HG02840 (cell line): Measurements from ENCODE around the gene SFMBT1.

Source experiments
- ATAC-seq: cut with Tn5 transposase; IDR thresholded peaks from one replicate; pipeline ENCODE4 v1.9.1; 2021; ENCODE audit warnings: mild to moderate bottlenecking, moderate library complexity, moderate number of reproducible peaks; ENCODE audit not compliant: unreplicated experiment, low FRiP score

Gene SFMBT1

DNA sequence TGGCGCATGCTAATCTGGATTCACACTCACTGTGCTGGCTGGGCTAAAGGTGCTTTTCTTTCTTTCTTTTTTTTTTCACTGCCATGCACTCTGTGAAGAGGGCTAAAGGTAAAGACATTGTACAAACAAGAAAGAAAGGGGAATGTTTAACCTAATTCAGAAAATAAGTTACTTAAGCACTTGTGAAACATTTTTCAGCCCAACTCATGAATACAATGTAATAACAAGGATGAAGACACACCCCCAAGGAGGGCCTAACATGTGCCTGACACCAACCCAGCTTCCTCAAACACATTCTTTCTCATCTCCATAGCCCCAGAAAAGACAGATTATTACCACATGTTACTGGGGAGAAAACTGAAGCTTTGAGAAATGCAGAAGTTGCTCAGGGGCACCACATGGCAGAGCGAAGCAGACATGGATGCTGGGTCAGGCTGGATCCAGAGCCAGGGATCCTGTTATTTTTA is 154.2 kb downstream of the SFMBT1 start:
- no peak for ATAC-seq

DNA sequence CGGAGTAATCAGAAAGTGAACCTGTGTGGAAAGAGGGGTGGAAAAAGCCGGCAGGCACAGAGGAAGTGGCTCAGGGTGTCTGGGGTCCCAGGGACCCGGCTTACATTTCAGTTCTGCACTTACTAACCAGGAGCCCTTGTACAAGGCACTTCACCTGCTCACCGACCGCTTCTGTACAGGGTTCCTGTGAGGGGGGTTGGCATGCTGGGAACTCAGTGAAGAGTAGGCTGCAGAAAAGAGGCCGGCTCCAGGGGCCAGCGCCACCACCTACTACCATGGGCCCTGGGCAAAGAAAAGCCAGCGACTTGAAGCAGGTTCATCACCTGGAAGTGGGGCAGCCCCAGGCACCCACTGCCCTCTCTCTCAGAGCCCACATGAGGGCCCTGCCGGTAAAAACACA is 154.7 kb downstream of the SFMBT1 start:
- ATAC-seq = no peak

DNA sequence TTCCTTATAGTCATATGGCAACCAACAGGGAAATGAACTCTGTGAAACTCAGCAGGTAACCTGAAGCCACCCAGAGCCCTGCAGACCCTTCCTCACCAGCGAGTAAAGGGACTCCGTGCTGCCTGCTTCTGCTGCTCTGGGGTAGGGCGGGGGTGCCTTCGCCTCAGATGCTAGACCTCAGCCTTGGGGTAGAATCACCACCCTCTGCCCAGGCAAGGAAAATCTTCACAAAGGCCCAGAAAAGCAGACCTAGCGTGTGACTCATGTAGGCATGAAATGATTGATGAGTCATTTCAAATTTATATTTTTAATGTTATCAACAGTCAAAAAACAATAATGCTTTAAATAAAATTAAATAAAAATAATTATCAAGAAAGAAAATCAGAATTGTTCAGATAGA is 155.1 kb downstream of the SFMBT1 start:
- no peak for ATAC-seq

GRCh38 chr3:52889901-52890300 is 156.0 kb downstream of the SFMBT1 start:
- no peak for ATAC-seq

DNA sequence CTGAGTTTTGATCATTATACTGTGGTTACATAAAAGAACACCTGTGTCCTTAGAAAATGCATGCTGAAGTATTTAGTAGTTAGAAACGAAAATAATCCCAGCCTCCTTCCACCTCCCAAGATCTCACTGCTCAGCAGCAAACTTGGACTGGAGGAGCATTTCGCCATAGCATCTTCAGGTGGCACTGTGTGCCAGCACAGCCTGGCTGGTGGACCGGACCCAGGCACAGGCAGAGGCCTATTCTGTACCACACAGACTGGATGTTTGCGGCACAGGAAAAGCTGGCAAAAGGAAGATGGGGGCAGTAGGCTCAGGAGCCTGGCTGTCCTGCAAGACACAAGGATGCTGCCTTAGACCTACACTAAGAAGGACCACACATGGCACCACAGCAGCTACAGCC is 158.7 kb downstream of the SFMBT1 start:
- no peak for ATAC-seq

DNA sequence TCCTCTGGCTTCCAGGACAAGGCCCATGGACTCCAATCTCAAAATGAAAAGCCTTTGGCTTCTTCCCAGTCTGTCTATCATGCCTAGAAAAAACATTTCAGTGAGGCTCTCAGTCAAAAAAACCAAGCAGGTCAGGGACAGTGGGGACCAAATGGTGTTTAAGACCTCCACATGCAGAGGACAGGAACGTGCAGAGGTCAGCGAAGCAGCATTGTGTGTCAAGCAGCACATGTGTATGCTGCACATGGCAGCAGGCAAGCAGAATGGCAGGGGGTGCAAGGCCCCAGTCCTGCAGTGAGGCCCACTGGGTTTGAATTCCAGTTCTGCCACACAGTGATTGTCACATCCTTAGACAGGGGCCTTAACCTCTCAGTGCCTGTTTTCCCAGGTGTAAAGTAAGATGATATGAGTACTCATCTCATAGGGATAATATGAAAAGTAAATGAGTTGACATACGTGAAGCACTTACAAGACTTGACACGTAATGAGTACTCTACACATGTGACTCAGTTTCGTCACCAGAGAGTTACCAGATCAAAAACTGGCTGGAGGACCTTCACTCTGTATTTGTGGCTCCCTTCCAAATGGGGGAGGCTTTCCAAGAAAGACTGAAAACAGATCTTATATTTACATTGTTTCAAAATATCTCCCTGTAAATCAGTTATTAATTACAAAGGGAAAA is 159.7 kb downstream of the SFMBT1 start:
- ATAC-seq = no peak

DNA sequence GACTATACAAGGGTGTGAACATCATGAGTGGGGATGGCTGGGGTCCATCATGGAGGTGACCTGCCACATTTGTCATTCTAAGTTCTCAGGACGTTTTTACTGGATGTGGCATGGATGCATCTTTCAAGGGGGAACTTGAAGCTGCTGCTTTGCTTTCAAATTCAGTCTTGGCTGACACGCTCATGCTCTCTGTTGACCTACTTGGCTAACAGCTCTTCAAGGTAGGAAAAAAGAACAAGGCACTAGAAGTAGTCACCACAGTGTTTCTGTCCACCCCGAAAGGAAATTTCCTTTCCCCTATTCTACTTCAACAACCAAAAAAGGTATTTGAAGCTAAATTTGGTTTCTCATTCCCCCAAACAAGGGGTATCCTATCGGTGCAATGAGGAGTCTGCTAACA is 163.5 kb downstream of the SFMBT1 start:
- no peak for ATAC-seq

- no peak for ATAC-seq
These were observed 164.0 kb downstream of the SFMBT1 start for GRCh38 chr3:52881871-52882270.

DNA sequence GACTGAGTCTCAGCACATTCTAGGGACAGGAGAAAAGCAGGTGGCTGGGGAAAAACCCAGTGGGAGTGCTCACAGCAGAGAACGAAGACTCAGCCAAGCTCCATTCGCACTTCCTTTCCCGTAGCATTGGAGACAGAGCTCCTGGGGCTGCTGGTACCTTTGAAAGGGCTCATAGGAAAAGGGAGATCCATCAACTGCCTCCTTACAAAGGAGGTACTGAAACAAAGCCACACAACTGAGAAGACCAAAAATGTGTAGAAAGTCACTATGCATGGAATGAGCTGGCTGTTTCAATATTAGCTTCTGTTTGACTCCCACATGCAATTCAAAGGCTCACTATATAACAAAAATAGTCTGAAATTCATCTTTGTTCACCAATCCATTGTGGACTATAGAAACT is 165.4 kb downstream of the SFMBT1 start:
- ATAC-seq = no peak

- ATAC-seq = no peak
These were observed 165.8 kb downstream of the SFMBT1 start for GRCh38 chr3:52880047-52880446.

GRCh38 chr3:52879581-52879980 is 166.3 kb downstream of the SFMBT1 start:
- no peak for ATAC-seq

GRCh38 chr3:52879090-52879489 is 166.8 kb downstream of the SFMBT1 start:
- ATAC-seq = no peak

- no peak for ATAC-seq
These were observed 168.8 kb downstream of the SFMBT1 start for GRCh38 chr3:52877085-52877484.

GRCh38 chr3:52874864-52875587 is 170.8 kb downstream of the SFMBT1 start:
- no peak for ATAC-seq

- no peak for ATAC-seq
These were observed 171.6 kb downstream of the SFMBT1 start for GRCh38 chr3:52874160-52874701.

DNA sequence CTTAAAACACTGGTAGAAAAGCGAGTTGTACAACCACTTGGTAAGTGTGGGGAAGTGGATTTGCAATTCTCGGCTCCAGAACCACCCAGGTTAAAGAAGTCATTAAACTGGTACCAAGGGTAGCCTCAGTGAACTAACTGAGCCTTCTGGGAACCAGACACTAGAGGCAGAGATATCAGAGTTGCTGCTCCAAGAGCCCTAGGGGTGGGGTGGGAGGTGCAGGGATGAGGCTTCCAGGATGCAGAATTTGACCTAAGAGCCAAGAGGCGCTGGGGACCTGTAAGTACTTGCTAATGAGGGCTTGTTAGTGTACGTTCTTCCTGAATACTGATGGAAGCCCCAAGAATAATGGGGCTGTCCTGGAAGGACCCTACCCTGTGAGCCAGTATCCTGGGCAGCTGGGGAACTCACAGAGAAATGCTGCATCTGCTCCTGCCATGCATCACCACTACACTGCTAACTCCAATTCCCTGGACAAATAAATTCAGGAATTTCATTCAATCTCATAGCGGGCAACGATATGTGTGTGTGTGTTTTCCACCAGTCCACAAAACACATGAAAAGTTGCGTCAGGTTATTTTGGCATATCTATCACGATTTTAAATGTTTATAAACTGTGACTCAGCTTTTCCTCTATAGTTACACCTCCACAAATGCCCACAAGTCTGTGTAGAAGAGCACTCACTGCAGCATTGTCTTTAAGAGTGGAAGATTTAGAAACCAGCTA is 172.3 kb downstream of the SFMBT1 start:
- ATAC-seq = no peak

- no peak for ATAC-seq
These were observed 173.6 kb downstream of the SFMBT1 start for GRCh38 chr3:52872245-52872644.

GRCh38 chr3:52871761-52872160 is 174.1 kb downstream of the SFMBT1 start:
- no peak for ATAC-seq

DNA sequence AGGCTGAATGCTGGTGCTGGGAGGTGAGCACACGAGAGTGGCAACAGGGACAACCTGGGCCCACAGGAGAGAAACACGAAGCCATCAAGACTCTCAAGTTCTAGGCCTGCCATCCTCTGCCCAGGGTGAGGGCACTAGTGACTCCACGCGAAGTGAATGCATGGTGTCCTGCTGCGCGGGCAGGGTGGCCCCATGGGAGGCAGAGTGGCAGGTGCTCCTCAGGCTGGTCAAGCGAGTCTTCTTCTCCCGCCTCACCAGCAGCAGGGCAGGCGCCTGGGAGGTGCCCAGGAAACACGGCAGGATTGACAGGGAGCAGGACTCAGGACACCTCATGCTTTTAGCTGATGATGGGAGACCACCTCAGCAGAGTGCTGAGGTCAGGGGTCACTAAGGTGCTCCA is 175.4 kb downstream of the SFMBT1 start:
- no peak for ATAC-seq

- ATAC-seq = no peak
These were observed 179.4 kb downstream of the SFMBT1 start for GRCh38 chr3:52866427-52866826.

GRCh38 chr3:52865994-52866393 is 179.9 kb downstream of the SFMBT1 start:
- no peak for ATAC-seq
